ENCODE measurements around the gene UROC1.

Gene UROC1

GRCh38 chr3:126439346-126439967, 78.1 kb downstream of the UROC1 start:
- no peak for DNase-seq

- DNase-seq = no peak
Measured at GRCh38 chr3:126438746-126439145, 78.8 kb downstream of the UROC1 start.

DNA sequence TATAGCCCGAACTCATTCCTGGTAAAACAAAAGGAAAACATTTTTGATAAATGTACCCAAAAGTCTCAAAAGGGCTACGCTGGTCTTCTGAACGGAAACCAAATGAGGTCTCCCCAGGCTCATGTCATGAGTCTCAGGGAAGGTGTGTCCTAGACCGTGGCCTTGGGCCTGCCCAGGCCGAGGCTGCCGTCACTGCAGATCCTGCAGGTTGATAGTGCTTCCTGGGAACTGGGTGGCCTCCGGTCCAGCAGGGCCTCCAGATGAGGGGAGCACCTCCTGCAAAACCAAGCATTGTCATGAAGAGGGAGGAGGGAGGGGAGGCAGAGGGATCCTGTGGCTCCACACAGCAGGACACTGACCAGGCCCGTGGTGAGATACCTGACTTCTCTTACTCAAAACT, 79.4 kb downstream of the UROC1 start:
- DNase-seq = no peak

GRCh38 chr3:126436826-126437717, 80.5 kb downstream of the UROC1 start:
- no peak for DNase-seq

GRCh38 chr3:126435456-126436315, 81.9 kb downstream of the UROC1 start:
- DNase-seq = no peak

DNA sequence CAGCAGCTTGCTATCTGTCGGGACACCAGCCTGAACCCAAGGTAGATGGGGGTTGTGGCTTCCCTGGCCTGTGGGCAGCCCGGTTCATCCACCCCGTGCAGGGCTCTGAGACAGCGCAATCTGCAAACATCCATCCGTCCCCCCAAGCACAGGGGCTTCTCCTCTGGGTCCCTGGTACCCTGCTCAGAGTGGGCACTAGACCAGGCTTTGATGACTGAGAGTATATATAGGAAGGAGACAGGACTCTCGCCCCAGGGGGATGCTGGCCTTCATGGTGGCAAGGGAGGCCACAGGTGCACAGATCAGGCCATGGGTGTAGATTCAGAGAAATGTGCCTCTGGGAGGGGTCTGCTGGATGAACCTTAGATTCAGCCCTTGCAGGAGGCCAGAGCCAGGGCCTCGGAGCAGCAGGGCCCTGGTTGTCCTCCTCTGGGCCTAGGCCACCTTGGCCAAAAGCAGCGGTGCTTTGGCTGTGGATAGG, 82.6 kb downstream of the UROC1 start:
- no peak for DNase-seq

GRCh38 chr3:126434264-126434590, 83.3 kb downstream of the UROC1 start:
- DNase-seq = no peak

DNA sequence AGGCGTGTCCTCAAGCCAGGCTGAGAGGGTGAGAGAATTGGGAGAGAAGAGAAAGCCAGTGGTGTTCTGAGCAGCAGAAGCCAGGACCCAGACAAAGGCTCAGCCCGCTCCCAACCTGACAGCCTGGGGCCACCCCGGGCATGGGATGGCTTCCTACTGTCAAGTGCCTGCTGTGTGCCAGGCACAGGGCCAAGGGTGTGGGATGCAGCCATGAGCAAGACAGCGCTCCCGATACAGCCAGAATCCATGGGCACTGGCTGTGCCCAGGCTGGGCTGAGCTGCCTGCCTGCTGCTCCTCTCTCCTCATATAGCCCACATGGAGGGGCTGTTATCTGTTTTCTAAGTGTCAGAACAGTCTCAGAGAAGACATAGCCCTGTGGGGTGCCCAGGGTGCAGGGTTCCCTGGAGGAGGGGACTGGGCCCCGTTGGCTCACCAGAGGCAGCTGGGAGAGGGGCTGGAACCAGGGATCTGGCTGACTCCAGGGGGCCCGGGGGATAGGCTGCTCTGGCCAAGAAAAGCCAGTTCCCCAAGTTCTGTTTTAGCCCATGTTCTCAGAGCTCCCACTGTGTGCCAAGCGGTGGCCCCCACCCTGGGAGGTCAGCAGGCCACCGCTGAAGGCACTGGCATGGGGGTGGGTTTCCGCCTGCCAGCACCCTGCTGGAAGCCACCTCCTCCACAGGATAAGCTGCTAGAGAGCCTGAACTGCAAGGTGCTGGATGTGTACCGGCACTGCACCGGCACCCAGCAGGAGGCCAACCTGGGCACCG, 83.9 kb downstream of the UROC1 start:
- DNase-seq = no peak

GRCh38 chr3:126433105-126433430, 84.5 kb downstream of the UROC1 start:
- DNase-seq = no peak

DNA sequence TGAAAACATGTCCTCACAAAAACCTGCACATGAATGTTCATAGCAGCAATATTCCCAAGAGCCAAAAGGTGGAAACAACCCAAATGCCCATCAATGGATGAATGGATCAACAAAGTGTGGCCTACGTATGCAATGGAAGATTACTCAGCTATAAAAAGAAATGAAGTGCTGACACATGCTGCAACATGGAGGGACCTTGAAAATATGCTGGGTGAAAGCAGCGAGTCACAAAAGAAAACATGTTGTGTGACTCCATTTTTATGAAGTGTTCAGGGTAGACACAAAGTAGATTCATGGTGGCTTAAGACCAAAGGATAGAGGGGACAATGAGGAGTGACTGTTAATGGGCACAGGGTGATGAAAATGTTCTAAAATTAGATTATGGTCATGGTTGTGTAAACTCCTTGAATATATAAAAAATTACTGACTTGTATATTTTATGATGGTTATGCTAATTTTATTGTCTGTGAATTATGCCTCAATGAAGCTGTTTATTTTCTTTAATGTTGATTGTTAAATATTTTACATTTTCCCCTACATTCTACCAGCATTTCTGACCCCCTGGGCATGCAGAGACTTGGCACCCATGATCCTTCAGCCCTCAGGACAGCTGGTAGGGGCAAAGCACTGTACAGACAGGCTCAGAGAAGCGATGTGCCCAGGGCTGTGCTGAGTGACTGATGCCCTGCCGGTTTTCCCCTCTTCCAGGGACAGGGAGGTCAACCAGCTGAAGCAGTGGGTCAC, 85.0 kb downstream of the UROC1 start:
- DNase-seq = no peak
